ENCODE results near the gene POTEB2.
"Not testable (repeated sequence)": the region's sequence is repeated elsewhere in the genome, so short reads cannot be mapped to it uniquely, and the experiment has no call there.

The POTEB2 gene

GRCh38 chr15:20866214-20866613, at the start of gene POTEB2:
Gene POTEB2, minus strand, starts transcription at chr15:20866314. Its CDS starts 33 bp downstream, at chr15:20866281.
- DNase-seq, H3K27ac Mint-ChIP-seq, H3K27me3 Mint-ChIP-seq, H3K4me1 Mint-ChIP-seq, H3K9me3 Mint-ChIP-seq, H3K4me3 Mint-ChIP-seq, ATAC-seq: not testable (repeated sequence)

- not testable (repeated sequence) for H3K4me1 Mint-ChIP-seq, H3K9me3 Mint-ChIP-seq, H3K4me3 Mint-ChIP-seq, ATAC-seq, H3K27ac Mint-ChIP-seq, H3K27me3 Mint-ChIP-seq, DNase-seq
Measured at GRCh38 chr15:20879916-20880315, 13.8 kb upstream of the POTEB2 start.

GRCh38 chr15:20878464-20878863, 12.3 kb upstream of the POTEB2 start:
- not testable (repeated sequence) for H3K4me1 Mint-ChIP-seq, H3K9me3 Mint-ChIP-seq, H3K27ac Mint-ChIP-seq, ATAC-seq, H3K27me3 Mint-ChIP-seq, DNase-seq, H3K4me3 Mint-ChIP-seq

GRCh38 chr15:20877819-20878218, 11.7 kb upstream of the POTEB2 start:
- not testable (repeated sequence) for H3K4me3 Mint-ChIP-seq, H3K9me3 Mint-ChIP-seq, H3K27me3 Mint-ChIP-seq, H3K4me1 Mint-ChIP-seq, DNase-seq, ATAC-seq, H3K27ac Mint-ChIP-seq

Measured in stimulated activated naive CD8-positive, alpha-beta T cell treated with anti-CD3 and anti-CD28 coated beads, Interleukin-15, amount 100 ng/mL, for 72 hours (primary cell).